ENCODE data around the gene TEPSIN. TPM values are rescaled to one million over a fixed set of nuclear protein-coding genes. Genes with fewer than 3 reads are reported as not detected.

Gene TEPSIN
- total and polyA plus RNA-seq, 4 donors = 20.7 to 48.7 (median 31.1) TPM

DNA sequence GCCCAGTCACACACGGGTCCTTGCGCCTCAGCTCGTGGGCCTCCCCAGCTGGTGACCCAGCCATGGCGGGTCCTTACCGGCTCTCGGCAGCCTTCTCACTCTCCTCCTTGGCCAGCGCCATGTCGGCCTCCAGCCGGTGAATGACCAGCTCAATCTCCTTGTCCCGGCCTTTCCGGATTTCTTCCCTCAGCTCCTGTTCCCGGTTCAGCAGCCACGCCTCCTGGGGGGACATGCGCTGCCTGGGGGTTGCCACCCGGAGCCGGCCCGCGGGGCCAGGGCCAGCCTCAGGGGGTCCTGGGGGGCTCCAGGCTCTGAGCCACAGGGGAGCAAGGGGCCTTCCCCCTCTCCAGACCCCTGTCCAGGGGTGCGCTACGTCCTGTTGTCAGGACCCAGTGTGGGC, 47.7 kb downstream of the TEPSIN start:
- Histone ChIP-seq H3K4me3 (no peak overlapping the region), H3K36me3 (ENCODE audit: control insufficient read depth in 4 of 4, insufficient read depth in 4 of 4, low read length in 4 of 4) (peaks cover 0 to 15% (median 0%) of the 10 kb centered on the region in 4 donors), H3K4me1 (ENCODE audit: control insufficient read depth in 5 of 5, insufficient read depth in 5 of 5, low read length in 5 of 5) (peaks cover 0 to 11% (median 0%) of the 10 kb centered on the region in 5 donors), H3K27ac (ENCODE audit: low read depth in 1 of 2, low read length in 1 of 2) (no peak overlapping the region), H3K9me3 (ENCODE audit: control insufficient read depth in 4 of 4, insufficient read depth in 3 of 4, low read length in 3 of 4) (no peaks in the 10 kb centered on the region), H3K27me3 (ENCODE audit: control insufficient read depth in 3 of 3, insufficient read depth in 3 of 3, low read length in 2 of 3) (no peaks in the 10 kb centered on the region), H3K9ac (ENCODE audit: insufficient read depth in 1 of 2, low read length in 2 of 2) (no peak overlapping the region)
- 91 to 92% methylated on average over 20 of the region's 20 CpGs for WGBS, 2 donors
- ATAC-seq (ENCODE audit: insufficient read depth, low FRiP score) = no peak
- no peak for DNase-seq
- TF ChIP-seq, protein P1, sequence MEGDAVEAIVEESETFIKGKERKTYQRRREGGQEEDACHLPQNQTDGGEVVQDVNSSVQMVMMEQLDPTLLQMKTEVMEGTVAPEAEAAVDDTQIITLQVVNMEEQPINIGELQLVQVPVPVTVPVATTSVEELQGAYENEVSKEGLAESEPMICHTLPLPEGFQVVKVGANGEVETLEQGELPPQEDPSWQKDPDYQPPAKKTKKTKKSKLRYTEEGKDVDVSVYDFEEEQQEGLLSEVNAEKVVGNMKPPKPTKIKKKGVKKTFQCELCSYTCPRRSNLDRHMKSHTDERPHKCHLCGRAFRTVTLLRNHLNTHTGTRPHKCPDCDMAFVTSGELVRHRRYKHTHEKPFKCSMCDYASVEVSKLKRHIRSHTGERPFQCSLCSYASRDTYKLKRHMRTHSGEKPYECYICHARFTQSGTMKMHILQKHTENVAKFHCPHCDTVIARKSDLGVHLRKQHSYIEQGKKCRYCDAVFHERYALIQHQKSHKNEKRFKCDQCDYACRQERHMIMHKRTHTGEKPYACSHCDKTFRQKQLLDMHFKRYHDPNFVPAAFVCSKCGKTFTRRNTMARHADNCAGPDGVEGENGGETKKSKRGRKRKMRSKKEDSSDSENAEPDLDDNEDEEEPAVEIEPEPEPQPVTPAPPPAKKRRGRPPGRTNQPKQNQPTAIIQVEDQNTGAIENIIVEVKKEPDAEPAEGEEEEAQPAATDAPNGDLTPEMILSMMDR (IDR thresholded peaks at IDR 0.05; ENCODE audit: control extremely low read depth, extremely low read depth) = no peak

DNA sequence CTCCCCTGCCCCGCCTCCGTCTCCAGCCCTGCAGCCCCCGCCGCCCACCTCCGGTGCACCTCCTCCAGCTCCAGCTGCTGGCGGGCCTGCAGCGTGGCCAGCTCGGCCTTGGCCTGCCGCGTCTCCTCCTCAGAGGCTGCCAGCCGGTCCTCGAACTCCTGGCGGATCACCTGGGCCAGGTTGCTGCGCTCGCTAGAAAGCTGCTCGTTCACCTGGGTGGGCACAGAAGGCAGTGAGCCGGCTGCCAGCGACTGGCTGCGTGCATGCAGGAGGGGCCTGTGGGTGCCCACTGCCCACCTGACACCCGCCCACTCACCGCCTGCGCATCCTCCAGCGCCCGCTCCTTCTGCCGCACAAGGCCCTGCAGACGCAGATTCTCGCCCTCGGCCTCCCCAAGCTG, 48.3 kb downstream of the TEPSIN start:
- ATAC-seq (ENCODE audit: insufficient read depth, low FRiP score) (no peak), DNase-seq (no peak)
- no peaks in the 10 kb centered on the region for H3K9me3 ChIP-seq (ENCODE audit: control insufficient read depth in 4 of 4, insufficient read depth in 3 of 4, low read length in 3 of 4)
- H3K9ac ChIP-seq (ENCODE audit: insufficient read depth in 1 of 2, low read length in 2 of 2) = no peak overlapping the region
- H3K4me1 ChIP-seq (ENCODE audit: control insufficient read depth in 5 of 5, insufficient read depth in 5 of 5, low read length in 5 of 5) = peaks cover 0 to 11% (median 0%) of the 10 kb centered on the region in 5 donors
- H3K4me3 ChIP-seq = no peak overlapping the region
- H3K27ac ChIP-seq (ENCODE audit: low read depth in 1 of 2, low read length in 1 of 2) = no peak overlapping the region
- peaks cover 0 to 15% (median 0%) of the 10 kb centered on the region in 4 donors for H3K36me3 ChIP-seq (ENCODE audit: control insufficient read depth in 4 of 4, insufficient read depth in 4 of 4, low read length in 4 of 4)
- no peaks in the 10 kb centered on the region for H3K27me3 ChIP-seq (ENCODE audit: control insufficient read depth in 3 of 3, insufficient read depth in 3 of 3, low read length in 2 of 3)
- TF ChIP-seq, protein P1 (IDR thresholded peaks at IDR 0.05; ENCODE audit: control extremely low read depth, extremely low read depth) = no peak
- WGBS, 2 donors = 96% methylated on average over 28 of the region's 28 CpGs

DNA sequence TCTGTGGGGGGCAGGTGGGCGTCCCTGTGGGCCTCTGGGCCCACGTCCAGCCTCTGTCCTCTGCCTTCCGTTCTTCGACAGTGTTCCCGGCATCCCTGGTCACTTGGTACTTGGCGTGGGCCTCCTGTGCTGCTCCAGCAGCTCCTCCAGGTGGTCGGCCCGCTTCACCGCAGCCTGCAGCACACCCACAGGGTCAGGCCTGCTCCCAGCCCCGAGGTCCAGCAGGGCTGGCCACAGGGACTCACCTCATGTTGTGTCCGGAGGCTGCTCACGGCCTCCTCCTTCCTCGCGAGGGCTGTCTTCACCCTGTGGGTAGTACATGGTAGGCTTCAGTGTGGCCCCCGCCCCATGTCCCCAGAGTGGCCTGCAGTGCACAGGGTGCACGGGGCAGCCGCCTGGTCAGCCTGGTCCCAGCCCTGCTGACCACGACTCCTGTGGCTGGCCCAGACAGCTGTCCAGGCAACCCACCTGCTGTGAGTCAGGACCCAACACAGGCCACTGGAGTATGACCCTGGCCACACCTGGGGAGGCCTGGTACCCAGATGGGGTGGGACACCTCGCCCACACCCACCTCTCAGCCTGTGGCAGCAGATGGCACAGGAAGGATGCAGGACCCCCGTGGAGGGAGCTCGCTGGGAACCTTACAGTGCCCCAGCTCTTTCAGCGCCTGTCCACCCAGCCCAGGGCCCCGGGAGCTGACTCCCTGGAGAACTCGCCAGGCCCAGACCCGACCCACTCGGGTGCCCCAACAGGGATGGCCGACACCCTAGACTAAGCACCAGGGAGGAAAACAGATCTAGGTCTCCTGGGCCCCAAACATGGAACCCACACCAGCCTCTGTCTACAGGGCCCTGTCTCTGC, 49.0 kb downstream of the TEPSIN start:
- ATAC-seq (ENCODE audit: insufficient read depth, low FRiP score) (no peak), DNase-seq (no peak)
- no peak overlapping the region for H3K9ac ChIP-seq (ENCODE audit: insufficient read depth in 1 of 2, low read length in 2 of 2)
- peaks cover 0 to 15% (median 0%) of the 10 kb centered on the region in 4 donors for H3K36me3 ChIP-seq (ENCODE audit: control insufficient read depth in 4 of 4, insufficient read depth in 4 of 4, low read length in 4 of 4)
- H3K27me3 ChIP-seq (ENCODE audit: control insufficient read depth in 3 of 3, insufficient read depth in 3 of 3, low read length in 2 of 3) = no peaks in the 10 kb centered on the region
- 84 to 87% methylated on average over 27 of the region's 27 CpGs for WGBS, 2 donors
- no peak overlapping the region for H3K27ac ChIP-seq (ENCODE audit: low read depth in 1 of 2, low read length in 1 of 2)
- TF ChIP-seq, protein P1 (IDR thresholded peaks at IDR 0.05; ENCODE audit: control extremely low read depth, extremely low read depth) = no peak
- peaks cover 0 to 11% (median 0%) of the 10 kb centered on the region in 5 donors for H3K4me1 ChIP-seq (ENCODE audit: control insufficient read depth in 5 of 5, insufficient read depth in 5 of 5, low read length in 5 of 5)
- no peaks in the 10 kb centered on the region for H3K9me3 ChIP-seq (ENCODE audit: control insufficient read depth in 4 of 4, insufficient read depth in 3 of 4, low read length in 3 of 4)
- H3K4me3 ChIP-seq = no peak overlapping the region
